Measurements from ENCODE around the gene PFDN2.
A peak's percentile ranks its signal among the peaks of the same experiment; 100 is the strongest.

Gene PFDN2

DNA sequence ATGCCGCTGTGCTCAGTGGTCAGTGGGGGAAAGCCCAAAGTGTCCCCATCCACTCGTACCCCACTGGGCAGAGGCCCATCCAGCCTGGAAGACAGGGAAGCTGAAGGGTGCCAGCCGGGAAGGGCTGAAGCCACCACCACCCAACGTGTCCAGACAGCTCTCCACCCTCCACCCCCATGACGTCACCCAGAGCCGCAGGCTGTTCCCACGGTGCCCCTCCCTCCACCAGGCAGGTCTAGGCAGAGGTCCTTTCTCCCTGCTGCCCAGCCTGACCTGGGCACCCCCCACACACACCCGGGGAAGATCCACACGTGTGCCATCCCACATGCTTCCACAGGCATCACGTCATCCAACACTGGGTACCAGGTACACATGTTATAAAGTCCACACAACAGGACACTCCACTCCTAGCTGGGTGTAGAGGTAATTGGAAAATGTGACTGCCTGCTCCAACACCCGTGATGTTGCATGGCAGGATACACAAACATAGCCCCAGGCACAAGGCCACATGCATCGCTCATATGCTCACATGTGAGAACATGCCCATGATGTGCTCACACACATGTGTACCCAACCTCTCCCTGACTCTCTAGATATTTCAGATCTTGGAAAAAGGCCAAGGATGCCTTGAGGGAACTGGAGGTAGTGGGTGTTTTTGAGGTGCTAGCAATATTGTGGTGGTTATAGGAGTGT is 43.0 kb downstream of the PFDN2 start (continued):
- TF ChIP-seq, protein P1, sequence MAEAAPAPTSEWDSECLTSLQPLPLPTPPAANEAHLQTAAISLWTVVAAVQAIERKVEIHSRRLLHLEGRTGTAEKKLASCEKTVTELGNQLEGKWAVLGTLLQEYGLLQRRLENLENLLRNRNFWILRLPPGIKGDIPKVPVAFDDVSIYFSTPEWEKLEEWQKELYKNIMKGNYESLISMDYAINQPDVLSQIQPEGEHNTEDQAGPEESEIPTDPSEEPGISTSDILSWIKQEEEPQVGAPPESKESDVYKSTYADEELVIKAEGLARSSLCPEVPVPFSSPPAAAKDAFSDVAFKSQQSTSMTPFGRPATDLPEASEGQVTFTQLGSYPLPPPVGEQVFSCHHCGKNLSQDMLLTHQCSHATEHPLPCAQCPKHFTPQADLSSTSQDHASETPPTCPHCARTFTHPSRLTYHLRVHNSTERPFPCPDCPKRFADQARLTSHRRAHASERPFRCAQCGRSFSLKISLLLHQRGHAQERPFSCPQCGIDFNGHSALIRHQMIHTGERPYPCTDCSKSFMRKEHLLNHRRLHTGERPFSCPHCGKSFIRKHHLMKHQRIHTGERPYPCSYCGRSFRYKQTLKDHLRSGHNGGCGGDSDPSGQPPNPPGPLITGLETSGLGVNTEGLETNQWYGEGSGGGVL (tag by site-specific recombination; IDR thresholded peaks at IDR 0.05) = peak; percentile 39; the same call in 1 of the 2 replicates
- TF ChIP-seq ZNF701 (tag by site-specific recombination; IDR thresholded peaks at IDR 0.05) (no peak), ZFP37 (tag by site-specific recombination; IDR thresholded peaks at IDR 0.05) (no peak), ZNF10 (tag by site-specific recombination; IDR thresholded peaks at IDR 0.05) (no peak), ZBTB7A (tag by site-specific recombination; IDR thresholded peaks at IDR 0.05; ENCODE audit: low read depth) (no peak), ZNF248 (tag by site-specific recombination; IDR thresholded peaks at IDR 0.05) (no peak), ZNF629 (tag by site-specific recombination; IDR thresholded peaks at IDR 0.05) (peak; percentile 71), YY2 (tag by site-specific recombination; IDR thresholded peaks at IDR 0.05) (no peak), KLF9 (tag by site-specific recombination; IDR thresholded peaks at IDR 0.05; ENCODE audit: low read depth) (no peak), EGR2 (tag by site-specific recombination; IDR thresholded peaks at IDR 0.05; ENCODE audit: low read depth) (peak; percentile 12; the same call in 1 of the 2 replicates), ZNF621 (tag by site-specific recombination; IDR thresholded peaks at IDR 0.05) (no peak), OVOL3 (tag by site-specific recombination; IDR thresholded peaks at IDR 0.05) (no peak), ZNF768 (tag by site-specific recombination; IDR thresholded peaks at IDR 0.05) (no peak), ZIC2 (tag by site-specific recombination; IDR thresholded peaks at IDR 0.05) (peak; percentile 45), ZNF335 (tag by site-specific recombination; conservative IDR thresholded peaks at IDR 0.05) (peak; percentile 26), ZNF391 (tag by site-specific recombination; IDR thresholded peaks at IDR 0.05; ENCODE audit: borderline replicate concordance, low read depth) (no peak), YY1 (tag by site-specific recombination; IDR thresholded peaks at IDR 0.05) (no peak)
- TF ChIP-seq, protein P2, sequence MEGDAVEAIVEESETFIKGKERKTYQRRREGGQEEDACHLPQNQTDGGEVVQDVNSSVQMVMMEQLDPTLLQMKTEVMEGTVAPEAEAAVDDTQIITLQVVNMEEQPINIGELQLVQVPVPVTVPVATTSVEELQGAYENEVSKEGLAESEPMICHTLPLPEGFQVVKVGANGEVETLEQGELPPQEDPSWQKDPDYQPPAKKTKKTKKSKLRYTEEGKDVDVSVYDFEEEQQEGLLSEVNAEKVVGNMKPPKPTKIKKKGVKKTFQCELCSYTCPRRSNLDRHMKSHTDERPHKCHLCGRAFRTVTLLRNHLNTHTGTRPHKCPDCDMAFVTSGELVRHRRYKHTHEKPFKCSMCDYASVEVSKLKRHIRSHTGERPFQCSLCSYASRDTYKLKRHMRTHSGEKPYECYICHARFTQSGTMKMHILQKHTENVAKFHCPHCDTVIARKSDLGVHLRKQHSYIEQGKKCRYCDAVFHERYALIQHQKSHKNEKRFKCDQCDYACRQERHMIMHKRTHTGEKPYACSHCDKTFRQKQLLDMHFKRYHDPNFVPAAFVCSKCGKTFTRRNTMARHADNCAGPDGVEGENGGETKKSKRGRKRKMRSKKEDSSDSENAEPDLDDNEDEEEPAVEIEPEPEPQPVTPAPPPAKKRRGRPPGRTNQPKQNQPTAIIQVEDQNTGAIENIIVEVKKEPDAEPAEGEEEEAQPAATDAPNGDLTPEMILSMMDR (tag by site-specific recombination; IDR thresholded peaks at IDR 0.05) = no peak
- TF ChIP-seq, protein P3, sequence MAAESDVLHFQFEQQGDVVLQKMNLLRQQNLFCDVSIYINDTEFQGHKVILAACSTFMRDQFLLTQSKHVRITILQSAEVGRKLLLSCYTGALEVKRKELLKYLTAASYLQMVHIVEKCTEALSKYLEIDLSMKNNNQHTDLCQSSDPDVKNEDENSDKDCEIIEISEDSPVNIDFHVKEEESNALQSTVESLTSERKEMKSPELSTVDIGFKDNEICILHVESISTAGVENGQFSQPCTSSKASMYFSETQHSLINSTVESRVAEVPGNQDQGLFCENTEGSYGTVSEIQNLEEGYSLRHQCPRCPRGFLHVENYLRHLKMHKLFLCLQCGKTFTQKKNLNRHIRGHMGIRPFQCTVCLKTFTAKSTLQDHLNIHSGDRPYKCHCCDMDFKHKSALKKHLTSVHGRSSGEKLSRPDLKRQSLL (tag by site-specific recombination; IDR thresholded peaks at IDR 0.05) = no peak

DNA sequence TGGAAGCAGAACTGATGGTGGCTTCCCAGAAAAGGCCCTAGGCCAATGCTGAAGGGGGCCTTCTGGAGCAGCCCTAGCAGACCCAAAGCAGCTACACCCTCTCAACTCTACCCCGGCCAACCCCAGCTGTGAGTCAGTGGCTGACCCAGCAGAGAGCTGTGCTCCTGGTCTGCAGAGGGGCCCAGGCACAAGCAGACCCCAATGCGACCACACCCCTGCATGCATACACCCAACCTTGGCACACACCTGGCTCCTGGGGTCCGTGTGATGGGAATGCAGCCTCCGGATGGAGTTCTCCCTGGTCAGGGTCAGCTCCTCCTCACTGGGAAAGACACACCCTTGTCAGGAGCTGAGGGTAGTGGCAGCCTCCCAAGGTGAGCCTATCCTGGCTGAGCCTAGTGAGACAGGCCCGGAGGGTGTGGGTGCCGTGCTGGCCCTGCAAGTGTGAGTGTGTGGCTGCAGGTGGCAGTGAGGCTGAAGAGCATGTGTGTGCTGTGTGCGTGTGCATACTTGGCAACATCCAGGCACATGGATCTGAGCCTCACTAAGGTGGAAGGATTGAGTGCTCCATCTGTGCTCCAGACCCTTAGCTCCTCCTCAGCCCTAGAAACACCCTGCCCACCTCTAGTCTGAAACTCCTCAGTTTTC is 44.2 kb downstream of the PFDN2 start:
- H3K36me3 ChIP-seq (ENCODE audit: control insufficient read depth in 2 of 2, insufficient read depth in 1 of 2, low read length in 2 of 2) = peaks cover 0 to 13% of the 10 kb centered on the region in 2 experiments; a peak in 1 of 3 replicates
- no peak overlapping the region for H3K27ac ChIP-seq (ENCODE audit: extremely low read depth, low read depth, low read length)
- POLR2A ChIA-PET = no interaction called here
- CTCF ChIA-PET = interaction anchor here (0.6 to 6.1 kb wide), 3 partner anchors 23 to 129 kb away, joined by 3 to 56 read pairs (median 4); partner anchors contain the start of genes KLHDC9 and USF1
- H3K9me3 ChIP-seq (ENCODE audit: control insufficient read depth, insufficient read depth, low read depth, low read length) = no peaks in the 10 kb centered on the region
- peak overlapping the region; percentile 39 for H3K4me3 ChIP-seq (ENCODE audit: low read depth, low read length)
- no peaks in the 10 kb centered on the region for H3K4me1 ChIP-seq (ENCODE audit: control insufficient read depth, insufficient read depth, low read length)
- peak; percentile 50; the same call in 1 of the 2 replicates for TF ChIP-seq KLF1 (tag by site-specific recombination; IDR thresholded peaks at IDR 0.05)
- TF ChIP-seq, protein P4, sequence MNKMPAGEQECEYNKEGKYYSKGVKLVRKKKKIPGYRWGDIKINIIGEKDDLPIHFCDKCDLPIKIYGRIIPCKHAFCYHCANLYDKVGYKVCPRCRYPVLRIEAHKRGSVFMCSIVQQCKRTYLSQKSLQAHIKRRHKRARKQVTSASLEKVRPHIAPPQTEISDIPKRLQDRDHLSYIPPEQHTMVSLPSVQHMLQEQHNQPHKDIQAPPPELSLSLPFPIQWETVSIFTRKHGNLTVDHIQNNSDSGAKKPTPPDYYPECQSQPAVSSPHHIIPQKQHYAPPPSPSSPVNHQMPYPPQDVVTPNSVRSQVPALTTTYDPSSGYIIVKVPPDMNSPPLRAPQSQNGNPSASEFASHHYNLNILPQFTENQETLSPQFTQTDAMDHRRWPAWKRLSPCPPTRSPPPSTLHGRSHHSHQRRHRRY (tag by site-specific recombination; IDR thresholded peaks at IDR 0.05) = no peak
- TF ChIP-seq ZBTB17 (tag by site-specific recombination; IDR thresholded peaks at IDR 0.05) = peak; percentile 33; the same call in 1 of the 2 replicates
- TF ChIP-seq, protein P2 (tag by site-specific recombination; IDR thresholded peaks at IDR 0.05) = peak; percentile 63
- TF ChIP-seq, protein P5, sequence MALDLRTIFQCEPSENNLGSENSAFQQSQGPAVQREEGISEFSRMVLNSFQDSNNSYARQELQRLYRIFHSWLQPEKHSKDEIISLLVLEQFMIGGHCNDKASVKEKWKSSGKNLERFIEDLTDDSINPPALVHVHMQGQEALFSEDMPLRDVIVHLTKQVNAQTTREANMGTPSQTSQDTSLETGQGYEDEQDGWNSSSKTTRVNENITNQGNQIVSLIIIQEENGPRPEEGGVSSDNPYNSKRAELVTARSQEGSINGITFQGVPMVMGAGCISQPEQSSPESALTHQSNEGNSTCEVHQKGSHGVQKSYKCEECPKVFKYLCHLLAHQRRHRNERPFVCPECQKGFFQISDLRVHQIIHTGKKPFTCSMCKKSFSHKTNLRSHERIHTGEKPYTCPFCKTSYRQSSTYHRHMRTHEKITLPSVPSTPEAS (tag by site-specific recombination; IDR thresholded peaks at IDR 0.05) = no peak
- TF ChIP-seq ZIC2 (tag by site-specific recombination; IDR thresholded peaks at IDR 0.05) = 0 out of 2 replicates have a peak, but pooled peaks have one; percentile 8
- TF ChIP-seq ZNF626 (tag by site-specific recombination; IDR thresholded peaks at IDR 0.05) = no peak

All from HEK293 (cell line).